ENCODE measurements around the gene CD44. TPM values are rescaled to one million over a fixed set of nuclear protein-coding genes. Genes with fewer than 3 reads are reported as not detected.

Gene CD44
- total RNA-seq, 2 donors from 2014 or later, result 321 to 613 TPM

DNA sequence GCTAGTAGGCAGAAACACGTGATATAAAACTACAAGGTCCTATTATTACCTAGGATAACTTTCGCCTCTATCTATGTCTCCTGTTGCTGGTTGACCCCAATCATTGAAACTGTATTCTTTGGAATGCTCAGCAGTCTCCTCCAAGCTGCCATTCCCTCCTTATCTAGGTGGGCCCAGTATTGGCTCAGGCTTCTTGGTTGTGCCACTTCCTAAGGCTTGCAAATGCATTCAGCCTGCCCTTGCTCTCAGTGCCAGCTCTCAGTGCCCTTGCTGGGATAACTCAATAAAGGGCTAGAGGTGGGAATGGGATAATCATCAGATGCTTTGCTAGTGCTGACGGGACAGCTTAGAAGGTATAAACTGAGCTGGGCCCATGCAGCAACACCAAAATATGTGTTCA lies 13.6 kb downstream of the CD44 start:
- Histone ChIP-seq H3K9me3 (no peaks in the 10 kb centered on the region), H3K4me3 (no peak overlapping the region), H3K36me3 (no peaks in the 10 kb centered on the region), H3K27ac (peak overlapping the region in 1 of 2 donors; percentile 11), H3K27me3 (replicated peaks; ENCODE audit: insufficient read depth) (no peaks in the 10 kb centered on the region), H3K4me1 (ENCODE audit: control insufficient read depth in 1 of 2, low read depth in 2 of 2) (peaks cover 15 to 60% of the 10 kb centered on the region in 2 donors)
- DNase-seq (ENCODE audit: low spot score) (no peak), ATAC-seq (ENCODE audit: insufficient number of reproducible peaks, low FRiP score, low read depth) (no peak)
- TF ChIP-seq, protein P1, sequence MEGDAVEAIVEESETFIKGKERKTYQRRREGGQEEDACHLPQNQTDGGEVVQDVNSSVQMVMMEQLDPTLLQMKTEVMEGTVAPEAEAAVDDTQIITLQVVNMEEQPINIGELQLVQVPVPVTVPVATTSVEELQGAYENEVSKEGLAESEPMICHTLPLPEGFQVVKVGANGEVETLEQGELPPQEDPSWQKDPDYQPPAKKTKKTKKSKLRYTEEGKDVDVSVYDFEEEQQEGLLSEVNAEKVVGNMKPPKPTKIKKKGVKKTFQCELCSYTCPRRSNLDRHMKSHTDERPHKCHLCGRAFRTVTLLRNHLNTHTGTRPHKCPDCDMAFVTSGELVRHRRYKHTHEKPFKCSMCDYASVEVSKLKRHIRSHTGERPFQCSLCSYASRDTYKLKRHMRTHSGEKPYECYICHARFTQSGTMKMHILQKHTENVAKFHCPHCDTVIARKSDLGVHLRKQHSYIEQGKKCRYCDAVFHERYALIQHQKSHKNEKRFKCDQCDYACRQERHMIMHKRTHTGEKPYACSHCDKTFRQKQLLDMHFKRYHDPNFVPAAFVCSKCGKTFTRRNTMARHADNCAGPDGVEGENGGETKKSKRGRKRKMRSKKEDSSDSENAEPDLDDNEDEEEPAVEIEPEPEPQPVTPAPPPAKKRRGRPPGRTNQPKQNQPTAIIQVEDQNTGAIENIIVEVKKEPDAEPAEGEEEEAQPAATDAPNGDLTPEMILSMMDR (IDR thresholded peaks at IDR 0.05), result no peak

DNA sequence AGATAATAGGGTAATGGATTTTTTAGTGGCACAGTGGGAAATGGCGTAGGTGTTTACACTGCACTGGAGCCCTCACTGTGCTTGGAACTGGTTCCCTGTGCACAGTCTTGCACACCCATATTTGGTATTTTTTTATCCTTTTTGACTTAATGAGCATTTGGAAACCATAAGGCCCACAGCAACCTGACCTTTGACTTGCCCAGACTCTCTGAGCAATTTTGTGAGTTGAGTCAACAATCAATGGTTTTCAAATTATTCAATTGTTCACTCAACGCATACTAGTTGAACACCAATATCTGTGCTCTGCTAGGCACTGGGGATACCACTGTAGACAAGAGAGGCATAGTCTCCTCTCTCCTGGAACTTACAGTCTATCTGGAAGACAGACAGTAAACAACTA lies 14.3 kb downstream of the CD44 start:
- Histone ChIP-seq H3K27me3 (replicated peaks; ENCODE audit: insufficient read depth) (no peaks in the 10 kb centered on the region), H3K9me3 (no peaks in the 10 kb centered on the region), H3K36me3 (no peaks in the 10 kb centered on the region), H3K27ac (no peak overlapping the region), H3K4me3 (no peak overlapping the region), H3K4me1 (ENCODE audit: control insufficient read depth in 1 of 2, low read depth in 2 of 2) (peaks cover 22 to 67% of the 10 kb centered on the region in 2 donors)
- DNase-seq (ENCODE audit: low spot score) (no peak), ATAC-seq (ENCODE audit: insufficient number of reproducible peaks, low FRiP score, low read depth) (no peak)
- TF ChIP-seq, protein P1 (IDR thresholded peaks at IDR 0.05), result no peak

DNA sequence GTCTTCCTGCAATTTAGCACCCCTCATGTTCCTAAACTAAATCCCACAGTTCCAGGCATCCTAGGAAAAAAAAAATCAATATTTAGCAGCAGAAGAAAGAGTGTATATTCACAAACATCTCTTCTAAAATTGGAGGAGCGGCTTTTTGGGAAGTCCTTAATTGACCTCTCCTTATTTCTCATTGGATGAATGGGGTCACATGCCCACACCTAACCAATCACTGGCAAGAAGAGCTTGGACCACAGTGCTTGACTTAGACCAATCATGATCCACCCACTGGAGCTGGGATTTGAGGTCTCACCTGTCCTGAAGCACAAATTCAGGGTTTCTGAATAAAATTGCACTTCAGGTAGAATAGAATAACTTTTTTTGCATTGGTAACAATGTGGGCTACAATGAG lies 16.0 kb downstream of the CD44 start:
- Histone ChIP-seq H3K4me1 (ENCODE audit: control insufficient read depth in 1 of 2, low read depth in 2 of 2) (peaks cover 38 to 84% of the 10 kb centered on the region in 2 donors), H3K36me3 (no peaks in the 10 kb centered on the region), H3K4me3 (no peak overlapping the region), H3K27me3 (replicated peaks; ENCODE audit: insufficient read depth) (no peaks in the 10 kb centered on the region), H3K9me3 (no peaks in the 10 kb centered on the region), H3K27ac (no peak overlapping the region)
- DNase-seq (ENCODE audit: low spot score) (no peak), ATAC-seq (ENCODE audit: insufficient number of reproducible peaks, low FRiP score, low read depth) (no peak)
- TF ChIP-seq, protein P1 (IDR thresholded peaks at IDR 0.05), result no peak

DNA sequence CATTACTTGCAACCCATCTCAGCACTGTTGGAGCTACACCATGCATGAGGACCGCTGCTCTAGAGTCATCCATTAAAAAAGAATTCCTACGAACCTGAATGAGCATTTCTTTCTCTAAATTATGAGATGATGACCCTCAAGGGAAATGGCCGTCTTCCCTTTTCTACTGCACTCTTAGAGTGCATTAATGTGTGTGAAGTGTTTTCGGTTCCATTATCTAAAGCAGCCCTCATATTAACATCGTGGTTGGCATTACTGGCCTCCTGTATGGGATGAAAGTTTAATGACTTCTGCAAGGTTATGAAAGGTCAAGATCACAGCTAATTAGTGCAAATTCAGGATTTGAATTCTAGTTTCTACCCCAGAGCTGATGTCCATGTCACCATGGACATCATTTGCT lies 16.7 kb downstream of the CD44 start:
- Histone ChIP-seq H3K9me3 (no peaks in the 10 kb centered on the region), H3K36me3 (no peaks in the 10 kb centered on the region), H3K27ac (no peak overlapping the region), H3K4me3 (no peak overlapping the region), H3K27me3 (replicated peaks; ENCODE audit: insufficient read depth) (no peaks in the 10 kb centered on the region), H3K4me1 (ENCODE audit: control insufficient read depth in 1 of 2, low read depth in 2 of 2) (peaks cover 38 to 90% of the 10 kb centered on the region in 2 donors)
- TF ChIP-seq, protein P1 (IDR thresholded peaks at IDR 0.05), result no peak
- ATAC-seq (ENCODE audit: insufficient number of reproducible peaks, low FRiP score, low read depth) (no peak), DNase-seq (ENCODE audit: low spot score) (no peak)

DNA sequence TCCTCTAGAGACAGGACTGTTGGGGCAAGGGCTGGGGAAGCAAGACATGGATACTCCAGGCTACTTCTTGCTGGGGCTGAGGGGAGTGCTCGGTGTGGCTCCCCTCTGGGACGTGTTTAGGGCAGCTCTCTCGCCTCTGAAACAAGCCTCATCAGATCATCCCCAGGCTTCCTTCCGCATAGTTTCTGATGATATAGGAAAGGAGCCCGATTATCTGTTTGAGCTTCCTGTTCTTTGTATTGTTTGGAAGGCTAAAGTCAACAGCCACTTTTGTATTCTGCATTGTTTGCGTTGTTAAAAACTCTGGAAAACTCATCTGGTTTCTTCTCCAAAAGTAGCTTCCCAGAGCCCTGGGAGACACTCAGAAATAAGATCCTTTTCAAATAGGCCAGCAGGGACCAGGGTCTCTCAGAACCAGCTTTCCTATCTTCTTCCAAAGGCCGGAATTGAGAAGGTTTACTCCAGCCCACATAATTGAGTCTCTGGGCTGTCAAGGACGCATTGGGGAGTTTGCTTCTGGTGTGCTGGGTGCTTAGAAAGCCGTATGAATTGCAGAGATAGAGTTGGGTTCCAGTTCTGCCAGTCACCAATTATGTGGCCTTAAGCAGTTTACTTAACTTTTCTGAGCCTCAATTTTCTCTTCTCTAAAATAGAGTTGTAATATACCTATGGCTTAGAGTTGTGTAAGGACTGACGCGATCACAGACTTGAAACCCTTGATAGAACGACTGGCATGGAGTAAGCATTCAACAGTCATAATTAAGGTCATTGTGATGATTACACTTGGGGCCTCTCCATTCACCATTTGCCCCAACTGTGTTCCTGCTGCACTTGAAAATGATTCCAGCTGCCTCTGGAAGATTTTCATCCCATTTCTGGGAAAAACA lies 19.1 kb downstream of the CD44 start:
- DNase-seq (ENCODE audit: low spot score) (no peak), ATAC-seq (ENCODE audit: insufficient number of reproducible peaks, low FRiP score, low read depth) (no peak)
- Histone ChIP-seq H3K4me1 (ENCODE audit: control insufficient read depth in 1 of 2, low read depth in 2 of 2) (peaks cover 53 to 90% of the 10 kb centered on the region in 2 donors), H3K27ac (peak overlapping the region; percentile 44 to 48), H3K4me3 (no peak overlapping the region), H3K27me3 (replicated peaks; ENCODE audit: insufficient read depth) (no peaks in the 10 kb centered on the region), H3K9me3 (no peaks in the 10 kb centered on the region), H3K36me3 (no peaks in the 10 kb centered on the region)
- TF ChIP-seq, protein P1 (IDR thresholded peaks at IDR 0.05), result no peak

All from thoracic aorta (tissue), 2 donors.